H1 (cell line): Measurements from ENCODE around the gene CUX1. TPM values are rescaled to one million over a fixed set of nuclear protein-coding genes. Genes with fewer than 3 reads are reported as not detected.

ENCODE experiments used
- E2F6 ChIP-seq: IDR thresholded peaks from 2 replicates; pipeline ENCODE4 v1.6.1; 2012; ENCODE audit warnings: inconsistent platforms
- EGR1 ChIP-seq: IDR thresholded peaks from 2 replicates; pipeline ENCODE4 v1.6.1; 2011; ENCODE audit warnings: low read depth, low read length, borderline replicate concordance
- EZH2 ChIP-seq: fragments of 200-600 bp; sonication (generic); IDR thresholded peaks from 2 replicates; pipeline ENCODE4 v1.7.1; 2012; ENCODE audit warnings: low read depth, mild to moderate bottlenecking, moderate library complexity, low read length, inconsistent platforms; ENCODE audit not compliant: severe bottlenecking
- HDAC6 ChIP-seq: IDR thresholded peaks from one replicate; pipeline ENCODE4 v1.7.1; 2012; ENCODE audit warnings: low read depth, mild to moderate bottlenecking, inconsistent platforms, low read length, moderate library complexity
- KDM5A ChIP-seq: fragments of 200-600 bp; IDR thresholded peaks from 2 replicates; pipeline ENCODE4 v1.7.1; 2012; ENCODE audit warnings: mild to moderate bottlenecking, low read length, inconsistent platforms, mixed read lengths
- NANOG ChIP-seq: IDR thresholded peaks from 2 replicates; pipeline ENCODE4 v1.6.1; 2011; ENCODE audit warnings: low read length, low read depth, mild to moderate bottlenecking, inconsistent platforms; ENCODE audit not compliant: insufficient read depth, poor library complexity, severe bottlenecking
- RAD21 ChIP-seq, 2 experiments: IDR thresholded peaks in 1 of 2; conservative IDR thresholded peaks in 1 of 2; 2 replicates each; pipeline ENCODE4 v1.6.1; 2011; ENCODE audit warnings: low read depth in 2 of 2, low read length in 2 of 2, improper control_type of control experiment in 1 of 2, inconsistent platforms in 1 of 2, mild to moderate bottlenecking in 1 of 2, moderate library complexity in 1 of 2
- SIN3A ChIP-seq, 2 experiments: IDR thresholded peaks in 1 of 2; conservative IDR thresholded peaks in 1 of 2; 2 replicates each; pipeline ENCODE4 v1.6.1; 2011 to 2012; ENCODE audit warnings: low read length in 2 of 2, improper control_type of control experiment in 1 of 2, low read depth in 1 of 2, mild to moderate bottlenecking in 1 of 2
- TBP ChIP-seq: IDR thresholded peaks from 2 replicates; pipeline ENCODE4 v1.6.1; 2011; ENCODE audit warnings: low read depth, low read length, improper control_type of control experiment
- polyA plus RNA-seq, 7 experiments: library from polyadenylated mRNA; depleted of rRNA in 3 of 7; stranded (reverse) in 5 of 7; unstranded in 2 of 7; fragments of >200 nt in 5 of 7; fragments of 200-250 nt in 2 of 7; gene quantifications; 1 replicate in 5 of 7; 2 replicates in 1 of 7; 4 replicates in 1 of 7; pipeline versions ENCODE4 v1.2.1 to v1.2.3, GENCODE V29; 2011 to 2013; ENCODE audit warnings: missing spikeins in 2 of 7, mixed read lengths in 2 of 7
- total RNA-seq: library from RNA; stranded (reverse); fragmentation: NEBNext Ultra II Directional; extraction: Animal tissue kit (Norgen Biotek cat#: 25700); gene quantifications from 2 replicates; pipeline ENCODE4 v1.2.1, GENCODE V29; 2021

CUX1 gene
- total and polyA plus RNA-seq, 2 of the 8 experiments (the other 6 are each of a cell fraction or from before 2014, with no cell fraction given) = 21.6 to 65.9 TPM

- TF ChIP-seq HDAC6 (no peak), SIN3A (conservative IDR thresholded peaks at IDR 0.05 in 1 of 2, IDR thresholded peaks at IDR 0.05 in 1 of 2; ENCODE audit: low read depth in 1 of 2, low read length in 2 of 2) (0 out of 4 replicates have a peak, but pooled peaks of 1 of the 2 experiments have one; percentile 25), RAD21 (IDR thresholded peaks at IDR 0.05 in 1 of 2, conservative IDR thresholded peaks at IDR 0.05 in 1 of 2; ENCODE audit: low read depth in 2 of 2, low read length in 2 of 2) (no peak), NANOG (no peak), EZH2 (no peak), E2F6 (no peak), KDM5A (no peak), TBP (no peak), EGR1 (peak; percentile 7; the same call in 1 of the 2 replicates)
Measured at GRCh38 chr7:102291056-102291915, 473.9 kb downstream of the CUX1 start (continued).
